Prostate gland (tissue), 2 donors: ENCODE measurements around the gene CSPG4.

Experiments used
- POLR2AphosphoS5 ChIP-seq: sonication (generic); formaldehyde crosslinking; IDR thresholded peaks from one replicate; pipeline ENCODE4 v1.6.1; 2017; ENCODE audit warnings: antibody characterized with exemption
- TF ChIP-seq, protein P1 (sequence below), 4 experiments: fragments of 200-600 bp in 2 of 4; fragments of 450-650 bp in 2 of 4; sonication (generic) in 2 of 4; IDR thresholded peaks; 1 replicate in 3 of 4; 2 replicates in 1 of 4; pipeline ENCODE4 v1.5.1; 2016 to 2019; ENCODE audit warnings: antibody characterized with exemption in 4 of 4, mild to moderate bottlenecking in 2 of 4, moderate library complexity in 2 of 4

DNA sequence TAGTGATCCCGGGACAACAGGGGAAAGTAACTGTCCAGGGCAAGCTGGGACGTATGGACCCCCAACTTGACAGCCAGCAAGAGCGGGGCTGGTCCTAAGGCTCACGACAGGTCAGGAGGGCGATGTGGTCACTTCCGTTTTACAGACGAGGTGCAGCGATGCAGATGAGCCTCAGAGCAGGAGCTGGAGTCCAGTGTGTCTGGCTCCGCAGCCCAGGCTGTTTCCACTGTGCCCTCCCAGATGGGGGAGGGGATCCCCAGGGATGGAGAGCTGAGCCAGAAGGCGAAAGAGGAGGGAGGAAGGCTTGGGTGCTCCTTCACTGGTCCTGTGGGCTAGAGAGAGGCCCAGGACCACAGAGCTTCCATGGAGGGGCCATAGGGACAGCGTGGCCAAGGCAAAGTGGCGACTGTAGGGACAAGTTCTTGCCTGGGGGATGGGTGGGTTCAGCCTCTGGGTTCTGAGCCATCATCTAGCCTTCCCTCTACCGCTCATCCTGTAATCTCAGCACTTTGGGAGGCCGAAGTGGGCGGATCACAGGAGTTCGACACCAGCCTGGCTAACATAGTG, 59.2 kb downstream of the CSPG4 start:
- TF ChIP-seq, protein P1, sequence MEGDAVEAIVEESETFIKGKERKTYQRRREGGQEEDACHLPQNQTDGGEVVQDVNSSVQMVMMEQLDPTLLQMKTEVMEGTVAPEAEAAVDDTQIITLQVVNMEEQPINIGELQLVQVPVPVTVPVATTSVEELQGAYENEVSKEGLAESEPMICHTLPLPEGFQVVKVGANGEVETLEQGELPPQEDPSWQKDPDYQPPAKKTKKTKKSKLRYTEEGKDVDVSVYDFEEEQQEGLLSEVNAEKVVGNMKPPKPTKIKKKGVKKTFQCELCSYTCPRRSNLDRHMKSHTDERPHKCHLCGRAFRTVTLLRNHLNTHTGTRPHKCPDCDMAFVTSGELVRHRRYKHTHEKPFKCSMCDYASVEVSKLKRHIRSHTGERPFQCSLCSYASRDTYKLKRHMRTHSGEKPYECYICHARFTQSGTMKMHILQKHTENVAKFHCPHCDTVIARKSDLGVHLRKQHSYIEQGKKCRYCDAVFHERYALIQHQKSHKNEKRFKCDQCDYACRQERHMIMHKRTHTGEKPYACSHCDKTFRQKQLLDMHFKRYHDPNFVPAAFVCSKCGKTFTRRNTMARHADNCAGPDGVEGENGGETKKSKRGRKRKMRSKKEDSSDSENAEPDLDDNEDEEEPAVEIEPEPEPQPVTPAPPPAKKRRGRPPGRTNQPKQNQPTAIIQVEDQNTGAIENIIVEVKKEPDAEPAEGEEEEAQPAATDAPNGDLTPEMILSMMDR (IDR thresholded peaks at IDR 0.05) = no peak
- no peak for TF ChIP-seq POLR2AphosphoS5
